Measurements from ENCODE around the gene PSMC5.

The PSMC5 gene

DNA sequence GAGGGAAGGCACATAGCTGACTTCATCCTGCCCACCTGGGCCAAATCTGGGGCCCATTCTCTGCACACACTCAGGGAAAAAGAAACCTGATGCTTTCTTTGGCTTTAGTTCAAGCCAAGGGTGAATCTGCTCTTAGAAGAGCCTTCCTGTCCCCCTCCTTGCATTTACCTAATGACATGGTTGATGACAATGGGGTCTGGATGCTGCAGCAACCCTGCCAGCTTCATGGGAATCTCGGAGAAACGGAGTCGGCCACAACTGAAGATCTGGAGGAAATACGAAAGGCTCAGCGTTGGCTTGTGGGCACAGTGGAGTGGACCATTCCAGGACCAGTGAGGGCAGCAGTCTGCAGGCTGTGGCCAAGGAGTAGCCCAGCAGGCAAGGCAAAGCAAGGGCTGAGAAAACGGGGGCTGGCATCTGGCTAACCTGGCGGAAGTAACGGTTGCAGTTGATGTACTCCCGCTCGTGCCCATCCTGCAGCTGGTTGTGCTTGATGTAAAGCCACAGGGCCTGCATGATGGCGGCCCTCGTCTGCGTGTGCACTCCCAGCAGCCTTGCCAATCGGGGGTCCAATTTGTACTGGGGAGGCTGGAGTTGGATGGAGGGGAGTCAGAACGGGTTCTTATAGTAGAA, 6.6 kb downstream of the PSMC5 start:
- no peak overlapping the region for H3K4me3 ChIP-seq (ENCODE audit: low read depth, low read length)
- POLR2A ChIA-PET, result interaction anchor here (0.7 to 1.4 kb wide), 2 partner anchors 12 to 15 kb away, joined by 5 to 6 read pairs; no protein-coding TSS in a partner anchor

DNA sequence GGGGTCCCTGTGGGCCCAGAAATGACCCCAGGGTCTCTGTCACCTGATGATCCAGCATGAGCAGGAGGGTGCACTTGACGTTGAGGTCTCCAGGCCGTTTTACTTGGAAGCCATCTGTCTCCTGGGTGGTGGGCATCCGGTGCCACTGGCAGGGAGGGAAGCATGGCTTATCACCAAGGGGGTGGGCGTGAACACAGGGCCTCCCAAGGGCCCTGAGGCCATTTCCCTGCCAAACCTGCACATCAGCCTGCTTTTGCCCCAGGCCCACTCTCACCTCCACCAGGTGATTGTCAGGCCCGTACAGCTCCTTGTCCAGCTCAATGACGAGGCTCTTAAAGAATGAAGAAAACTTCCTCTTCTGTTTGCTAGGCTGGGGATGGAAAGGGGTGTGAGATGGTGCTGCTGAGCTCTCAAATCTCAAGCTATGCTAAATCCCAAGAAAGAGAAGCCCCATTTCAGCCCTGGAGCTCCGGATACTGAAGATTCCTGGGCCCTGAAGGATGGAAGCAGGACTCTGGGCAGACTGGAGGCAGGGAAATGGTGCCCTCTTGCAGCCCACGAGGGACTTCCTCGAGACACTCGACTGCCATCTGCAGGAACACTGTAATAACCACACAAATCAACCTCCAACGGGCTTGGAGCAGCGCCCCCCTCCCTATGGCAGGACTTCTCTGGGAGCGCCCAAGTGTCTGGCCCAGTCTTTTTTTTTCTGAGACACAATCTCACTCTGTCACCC, 7.4 kb downstream of the PSMC5 start:
- POLR2A ChIA-PET, result interaction anchor here (0.7 to 1.4 kb wide), 2 partner anchors 13 to 15 kb away, joined by 5 to 6 read pairs; no protein-coding TSS in a partner anchor

More for the DNA sequence above, 6.6 kb downstream of the PSMC5 start:
- CTCF ChIA-PET, result interaction anchor here (0.7 to 6.3 kb wide), 11 partner anchors 6 to 207 kb away, joined by 3 to 58 read pairs (median 5); partner anchors contain the start of gene SMARCD2
- TF ChIP-seq CTCF (IDR thresholded peaks at IDR 0.05; ENCODE audit: insufficient read depth, low read length, missing control alignments), result no peak
- no peak for DNase-seq (ENCODE audit: low read depth, low spot score)

DNA sequence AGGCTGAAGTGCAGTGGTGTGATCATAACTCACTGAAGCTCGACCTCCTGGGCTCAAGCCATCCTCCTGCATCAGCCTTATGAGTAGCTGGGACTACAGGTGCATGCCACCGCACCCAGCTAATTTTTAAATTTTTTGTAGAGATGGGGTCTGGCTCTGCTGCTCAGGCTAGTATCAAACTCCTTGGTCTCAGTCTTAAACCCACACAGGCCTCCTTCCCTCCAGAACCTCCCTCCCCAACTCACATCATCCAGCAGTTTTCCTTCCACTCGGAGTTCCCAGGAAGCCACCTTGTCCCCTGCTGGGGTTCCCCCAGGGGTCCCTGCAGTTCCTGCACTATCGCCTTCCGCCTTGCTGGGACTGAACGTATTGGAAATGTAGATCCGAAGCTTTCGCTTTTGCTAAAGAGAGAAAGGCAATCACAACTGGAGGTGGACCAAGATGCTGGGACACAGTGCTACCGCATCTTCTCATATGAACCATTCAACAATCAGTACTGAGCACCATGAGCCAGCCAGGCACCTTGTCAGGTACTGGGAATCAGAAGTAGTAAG, 8.0 kb downstream of the PSMC5 start:
- POLR2A ChIA-PET, result no interaction called here
- no peak for TF ChIP-seq CTCF (IDR thresholded peaks at IDR 0.05; ENCODE audit: insufficient read depth, low read length, missing control alignments)
- CTCF ChIA-PET, result interaction anchor here (0.7 to 1.6 kb wide), 11 partner anchors 8 to 208 kb away, joined by 3 to 15 read pairs (median 4); no protein-coding TSS in a partner anchor
- no peak for DNase-seq (ENCODE audit: low read depth, low spot score)
- no peak overlapping the region for H3K4me3 ChIP-seq (ENCODE audit: low read depth, low read length)

More for the DNA sequence above, 7.4 kb downstream of the PSMC5 start:
- no peak for DNase-seq (ENCODE audit: low read depth, low spot score)
- no peak overlapping the region for H3K4me3 ChIP-seq (ENCODE audit: low read depth, low read length)
- CTCF ChIA-PET, result interaction anchor here (0.7 to 1.6 kb wide), 14 partner anchors 9 to 208 kb away, joined by 3 to 15 read pairs (median 4); no protein-coding TSS in a partner anchor
- TF ChIP-seq CTCF (IDR thresholded peaks at IDR 0.05; ENCODE audit: insufficient read depth, low read length, missing control alignments), result peak; percentile 76

- CTCF ChIA-PET, result interaction anchor here (1.4 kb wide), 1 partner anchor 12 kb away, joined by 4 read pairs; no protein-coding TSS in a partner anchor
- no peak for DNase-seq (ENCODE audit: low read depth, low spot score)
- POLR2A ChIA-PET, result no interaction called here
These were observed 9.6 kb downstream of the PSMC5 start for GRCh38 chr17:63836811-63837210.

GRCh38 chr17:63837480-63837879, 10.2 kb downstream of the PSMC5 start:
- H3K4me3 ChIP-seq (ENCODE audit: low read depth, low read length), result no peak overlapping the region
- no peak for TF ChIP-seq CTCF (IDR thresholded peaks at IDR 0.05; ENCODE audit: insufficient read depth, low read length, missing control alignments)
- DNase-seq (ENCODE audit: low read depth, low spot score), result no peak
- ChIA-PET CTCF (interaction anchor here (1.1 to 1.4 kb wide), 2 partner anchors 13 to 153 kb away, joined by 3 to 4 read pairs; no protein-coding TSS in a partner anchor), POLR2A (no interaction called here)

More at GRCh38 chr17:63836811-63837210, 9.6 kb downstream of the PSMC5 start:
- no peak overlapping the region for H3K4me3 ChIP-seq (ENCODE audit: low read depth, low read length)
- TF ChIP-seq CTCF (IDR thresholded peaks at IDR 0.05; ENCODE audit: insufficient read depth, low read length, missing control alignments), result no peak
